Measurements from ENCODE around the gene C1R.

GRCh38 chr12:7069386-7069785 lies 22.9 kb downstream of the C1R start:
- TF ChIP-seq CTCF (IDR thresholded peaks at IDR 0.05; ENCODE audit: insufficient read depth, low read length, poor library complexity, severe bottlenecking): no peak
- TF ChIP-seq EZH2phosphoT487 (conservative IDR thresholded peaks at IDR 0.05; ENCODE audit: low read length): no peak
